ENCODE results near the gene ITGB6. TPM values are rescaled to one million over a fixed set of nuclear protein-coding genes. Genes with fewer than 3 reads are reported as not detected.
"Not testable (repeated sequence)": the region's sequence is repeated elsewhere in the genome, so short reads cannot be mapped to it uniquely, and the experiment has no call there.

The ITGB6 gene
- total RNA-seq, 1 donor: not detected

DNA sequence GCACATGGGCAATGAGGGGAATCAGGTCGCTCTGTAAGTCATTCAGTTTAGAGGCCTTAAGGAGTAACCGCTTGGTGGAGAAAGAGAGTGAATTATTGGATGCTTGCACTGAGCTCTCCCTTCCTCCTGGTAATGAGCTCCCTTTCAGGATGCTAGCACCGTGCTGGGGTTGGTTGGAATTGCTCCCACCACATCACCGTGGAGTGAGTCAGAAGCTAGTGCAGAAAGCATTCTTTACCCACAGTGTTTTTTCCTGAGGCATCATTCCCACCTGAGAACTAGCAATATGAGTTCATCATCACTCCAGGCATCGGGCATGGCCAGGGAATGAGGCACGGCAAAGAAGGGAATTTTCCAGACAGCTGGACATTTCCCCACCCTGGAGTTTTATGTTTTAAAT, 57.6 kb downstream of the ITGB6 start:
- Histone ChIP-seq H3K4me1 (ENCODE audit: insufficient read depth, low read length) (no peaks in the 10 kb centered on the region), H3K9me3 (ENCODE audit: low read depth, low read length) (no peaks in the 10 kb centered on the region), H3K27me3 (ENCODE audit: insufficient read depth, low read length) (no peaks in the 10 kb centered on the region), H3K4me3 (ENCODE audit: low read length) (no peak overlapping the region)

DNA sequence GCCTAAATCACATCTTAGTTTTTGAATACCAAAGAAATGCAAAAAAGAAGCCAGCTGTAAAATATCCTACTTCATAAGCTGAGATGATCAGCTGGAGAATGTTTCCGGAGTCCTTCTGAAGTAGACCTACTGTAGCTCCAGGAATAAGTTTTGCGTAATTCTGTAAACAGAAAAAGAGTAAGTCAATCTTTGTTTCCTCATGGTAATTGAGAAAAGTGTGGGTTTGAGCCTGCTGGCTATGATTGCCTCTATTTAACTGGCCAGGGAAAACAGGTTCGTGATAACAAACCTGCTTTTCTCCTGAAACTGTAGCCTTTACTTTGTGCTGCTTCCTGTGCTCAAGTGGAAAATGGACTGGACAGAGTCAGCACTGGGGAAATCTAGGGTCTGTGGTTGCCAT, 58.2 kb downstream of the ITGB6 start:
- Histone ChIP-seq H3K9me3 (ENCODE audit: low read depth, low read length) (no peaks in the 10 kb centered on the region), H3K27me3 (ENCODE audit: insufficient read depth, low read length) (no peaks in the 10 kb centered on the region), H3K4me1 (ENCODE audit: insufficient read depth, low read length) (no peaks in the 10 kb centered on the region), H3K4me3 (ENCODE audit: low read length) (no peak overlapping the region)

DNA sequence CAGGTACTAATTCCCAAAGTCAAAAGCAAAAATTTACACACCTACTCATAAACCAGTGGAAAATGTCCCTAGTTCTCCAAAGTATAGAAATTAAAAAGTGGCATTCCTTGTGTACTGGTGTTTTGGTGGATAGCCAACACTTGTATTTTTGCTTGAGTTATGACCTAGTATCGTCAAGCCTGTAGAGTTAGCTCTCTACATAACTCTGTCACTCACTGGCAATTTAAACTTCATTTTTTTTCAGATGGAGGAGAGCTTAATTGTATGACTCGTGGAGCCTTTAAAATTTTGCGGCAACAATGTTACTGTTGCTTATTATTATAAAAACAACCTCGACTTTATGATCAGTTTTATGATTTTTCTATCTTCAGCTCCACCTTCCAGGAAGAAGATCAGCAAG, 58.7 kb downstream of the ITGB6 start:
- Histone ChIP-seq H3K9me3 (ENCODE audit: low read depth, low read length) (no peaks in the 10 kb centered on the region), H3K4me1 (ENCODE audit: insufficient read depth, low read length) (no peaks in the 10 kb centered on the region), H3K4me3 (ENCODE audit: low read length) (no peak overlapping the region), H3K27me3 (ENCODE audit: insufficient read depth, low read length) (no peaks in the 10 kb centered on the region)

DNA sequence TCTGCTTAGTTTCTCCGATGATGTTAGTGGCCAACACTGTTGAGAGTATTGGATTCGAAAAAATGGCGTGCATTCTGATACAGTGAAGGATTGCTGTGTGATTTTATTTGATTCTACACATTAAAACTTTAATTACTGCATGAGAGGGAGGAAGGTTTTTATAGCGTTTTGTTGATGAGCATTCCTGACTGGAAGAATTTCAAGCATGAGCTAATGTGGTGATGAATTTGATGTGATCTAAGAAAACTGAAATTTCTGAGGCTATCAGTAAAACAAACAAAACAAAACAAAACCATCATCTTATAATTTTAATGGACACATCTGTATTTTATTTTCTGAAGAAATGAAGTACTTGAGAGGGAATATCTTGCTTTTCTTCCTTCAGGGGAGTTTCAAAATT, 59.6 kb downstream of the ITGB6 start:
- no peak overlapping the region for H3K4me3 ChIP-seq (ENCODE audit: low read length)
- H3K27me3 ChIP-seq (ENCODE audit: insufficient read depth, low read length): no peaks in the 10 kb centered on the region
- H3K4me1 ChIP-seq (ENCODE audit: insufficient read depth, low read length): no peaks in the 10 kb centered on the region
- no peaks in the 10 kb centered on the region for H3K9me3 ChIP-seq (ENCODE audit: low read depth, low read length)

- Histone ChIP-seq H3K4me3 (ENCODE audit: low read length) (no peak overlapping the region), H3K9me3 (ENCODE audit: low read depth, low read length) (no peaks in the 10 kb centered on the region), H3K27me3 (ENCODE audit: insufficient read depth, low read length) (no peaks in the 10 kb centered on the region), H3K4me1 (ENCODE audit: insufficient read depth, low read length) (no peaks in the 10 kb centered on the region)
These were observed 60.1 kb downstream of the ITGB6 start for GRCh38 chr2:160139991-160140390.

- no peaks in the 10 kb centered on the region for H3K27me3 ChIP-seq (ENCODE audit: insufficient read depth, low read length)
- no peak overlapping the region for H3K4me3 ChIP-seq (ENCODE audit: low read length)
- no peaks in the 10 kb centered on the region for H3K4me1 ChIP-seq (ENCODE audit: insufficient read depth, low read length)
- H3K9me3 ChIP-seq (ENCODE audit: low read depth, low read length): no peaks in the 10 kb centered on the region
These were observed 60.7 kb downstream of the ITGB6 start for GRCh38 chr2:160139350-160139749.

DNA sequence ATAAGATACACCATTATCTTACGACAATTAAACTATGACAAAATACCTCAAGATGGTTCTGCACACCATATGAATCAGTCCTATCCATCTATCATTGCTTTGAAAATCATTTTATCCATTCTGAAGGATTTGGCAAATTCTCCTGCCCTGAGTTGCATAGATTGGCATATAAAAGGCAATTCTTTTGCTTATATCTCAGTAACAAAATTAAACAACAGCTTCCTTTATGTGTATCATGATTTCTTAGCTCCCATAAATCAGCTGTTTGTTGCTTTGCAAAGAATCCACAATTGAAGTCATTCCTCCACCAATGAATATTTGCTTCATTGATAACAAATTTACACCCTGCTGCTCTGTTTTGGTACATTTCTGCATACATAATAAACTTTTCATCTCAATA, 61.7 kb downstream of the ITGB6 start:
- H3K4me3 ChIP-seq (ENCODE audit: low read length): no peak overlapping the region
- H3K4me1 ChIP-seq (ENCODE audit: insufficient read depth, low read length): no peaks in the 10 kb centered on the region
- H3K9me3 ChIP-seq (ENCODE audit: low read depth, low read length): no peaks in the 10 kb centered on the region

GRCh38 chr2:160137464-160137863, 62.6 kb downstream of the ITGB6 start:
- H3K4me1 ChIP-seq (ENCODE audit: insufficient read depth, low read length): no peaks in the 10 kb centered on the region
- H3K4me3 ChIP-seq (ENCODE audit: low read length): no peak overlapping the region
- H3K27me3 ChIP-seq (ENCODE audit: insufficient read depth, low read length): no peaks in the 10 kb centered on the region

More for the DNA sequence above, 61.7 kb downstream of the ITGB6 start:
- H3K27me3 ChIP-seq (ENCODE audit: insufficient read depth, low read length): no peaks in the 10 kb centered on the region

GRCh38 chr2:160132761-160133160, 67.3 kb downstream of the ITGB6 start:
- no peaks in the 10 kb centered on the region for H3K9me3 ChIP-seq (ENCODE audit: low read depth, low read length)
- no peaks in the 10 kb centered on the region for H3K27me3 ChIP-seq (ENCODE audit: insufficient read depth, low read length)
- H3K4me3 ChIP-seq (ENCODE audit: low read length): no peak overlapping the region
- no peaks in the 10 kb centered on the region for H3K4me1 ChIP-seq (ENCODE audit: insufficient read depth, low read length)

More at GRCh38 chr2:160137464-160137863, 62.6 kb downstream of the ITGB6 start:
- no peaks in the 10 kb centered on the region for H3K9me3 ChIP-seq (ENCODE audit: low read depth, low read length)

DNA sequence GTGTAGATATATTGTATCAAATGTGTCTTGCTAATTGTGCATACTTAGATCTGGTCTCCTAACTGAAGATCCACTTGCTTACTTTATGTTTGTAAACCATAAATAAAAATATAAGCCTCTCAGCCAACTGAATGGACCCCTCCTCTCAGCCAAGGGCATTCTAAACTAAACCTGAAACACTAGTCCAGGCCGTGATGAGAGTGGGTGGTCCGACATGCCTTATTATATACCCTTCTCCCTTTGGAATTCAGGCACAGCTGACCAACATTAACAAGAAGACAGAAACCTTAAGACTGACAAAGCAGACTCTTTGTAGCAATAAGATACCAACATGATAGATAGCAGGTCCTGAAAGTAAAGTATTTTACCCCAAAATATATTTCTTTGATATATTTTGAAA, 73.3 kb downstream of the ITGB6 start:
- no peaks in the 10 kb centered on the region for H3K27me3 ChIP-seq (ENCODE audit: insufficient read depth, low read length)
- no peak overlapping the region for H3K4me3 ChIP-seq (ENCODE audit: low read length)
- no peaks in the 10 kb centered on the region for H3K9me3 ChIP-seq (ENCODE audit: low read depth, low read length)
- no peaks in the 10 kb centered on the region for H3K4me1 ChIP-seq (ENCODE audit: insufficient read depth, low read length)

GRCh38 chr2:160126315-160126714, 73.8 kb downstream of the ITGB6 start:
- Histone ChIP-seq H3K4me3 (ENCODE audit: low read length) (no peak overlapping the region), H3K27me3 (ENCODE audit: insufficient read depth, low read length) (no peaks in the 10 kb centered on the region), H3K4me1 (ENCODE audit: insufficient read depth, low read length) (no peaks in the 10 kb centered on the region), H3K9me3 (ENCODE audit: low read depth, low read length) (no peaks in the 10 kb centered on the region)

DNA sequence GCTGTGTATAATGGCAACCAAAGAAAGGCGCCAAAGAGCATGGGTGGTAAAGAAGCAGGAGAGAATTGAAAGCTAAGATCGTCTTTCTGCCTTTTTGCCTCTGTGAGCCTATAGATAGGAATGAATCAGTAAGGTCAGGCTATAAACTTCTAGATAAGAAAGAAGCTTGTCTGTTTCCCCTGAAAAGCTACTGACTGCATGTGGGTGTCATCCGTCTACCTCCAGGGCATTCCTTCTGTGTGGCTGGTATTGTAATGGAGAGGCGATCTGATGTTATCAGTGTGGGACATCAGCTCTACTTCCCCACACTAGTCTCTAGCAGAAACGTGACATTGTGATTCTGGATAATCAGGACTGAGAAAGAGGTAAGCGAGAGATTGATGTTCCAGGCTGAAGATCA, 74.2 kb downstream of the ITGB6 start:
- H3K9me3 ChIP-seq (ENCODE audit: low read depth, low read length): no peaks in the 10 kb centered on the region
- no peaks in the 10 kb centered on the region for H3K4me1 ChIP-seq (ENCODE audit: insufficient read depth, low read length)

DNA sequence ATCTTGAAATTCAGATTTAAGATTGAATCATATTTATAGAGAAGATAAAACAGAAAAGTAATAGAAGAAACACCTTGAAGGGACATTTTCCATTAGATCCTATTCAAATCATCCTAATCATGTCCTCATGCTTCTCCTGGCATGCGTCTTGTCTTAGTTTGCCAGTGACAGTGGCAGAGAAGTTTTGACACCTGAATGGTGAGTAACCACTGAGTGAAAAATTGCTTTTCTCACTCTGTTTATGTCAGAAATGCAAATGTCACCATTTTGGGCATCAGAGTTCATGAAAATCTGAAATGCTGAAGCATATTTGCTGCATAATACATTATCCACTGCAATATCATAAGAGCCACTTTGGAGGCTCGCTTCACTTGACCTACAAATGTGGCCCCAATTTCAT, 74.7 kb downstream of the ITGB6 start:
- Histone ChIP-seq H3K4me1 (ENCODE audit: insufficient read depth, low read length) (no peaks in the 10 kb centered on the region), H3K9me3 (ENCODE audit: low read depth, low read length) (no peaks in the 10 kb centered on the region), H3K4me3 (ENCODE audit: low read length) (no peak overlapping the region), H3K27me3 (ENCODE audit: insufficient read depth, low read length) (no peaks in the 10 kb centered on the region)

More for the DNA sequence above, 74.2 kb downstream of the ITGB6 start:
- Histone ChIP-seq H3K4me3 (ENCODE audit: low read length) (no peak overlapping the region), H3K27me3 (ENCODE audit: insufficient read depth, low read length) (no peaks in the 10 kb centered on the region)

DNA sequence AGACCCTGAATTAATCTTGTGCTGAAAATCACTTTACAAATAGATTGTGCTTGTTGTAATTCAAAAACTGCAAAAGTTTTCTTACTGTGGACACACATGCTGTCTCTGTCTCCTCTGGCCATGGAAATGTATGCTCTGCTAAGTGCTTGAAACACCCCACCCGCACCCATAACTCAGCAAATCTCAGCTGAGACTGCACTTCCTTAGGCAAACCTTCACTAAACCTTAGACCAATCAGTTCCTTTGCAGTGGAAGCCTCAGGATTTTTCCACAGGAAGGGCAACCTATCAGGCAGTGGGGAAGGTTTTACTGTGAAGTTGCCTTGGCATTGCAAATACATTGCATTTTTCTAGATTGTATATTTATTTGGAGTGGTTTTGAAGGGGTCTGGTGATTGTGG, 75.5 kb downstream of the ITGB6 start:
- H3K4me3 ChIP-seq (ENCODE audit: low read length): no peak overlapping the region
- H3K9me3 ChIP-seq (ENCODE audit: low read depth, low read length): no peaks in the 10 kb centered on the region
- no peaks in the 10 kb centered on the region for H3K27me3 ChIP-seq (ENCODE audit: insufficient read depth, low read length)
- no peaks in the 10 kb centered on the region for H3K4me1 ChIP-seq (ENCODE audit: insufficient read depth, low read length)

GRCh38 chr2:160114721-160115120, 85.4 kb downstream of the ITGB6 start:
- H3K4me3 ChIP-seq (ENCODE audit: low read length); H3K27me3 ChIP-seq (ENCODE audit: insufficient read depth, low read length); H3K4me1 ChIP-seq (ENCODE audit: insufficient read depth, low read length); H3K9me3 ChIP-seq (ENCODE audit: low read depth, low read length): not testable (repeated sequence)

DNA sequence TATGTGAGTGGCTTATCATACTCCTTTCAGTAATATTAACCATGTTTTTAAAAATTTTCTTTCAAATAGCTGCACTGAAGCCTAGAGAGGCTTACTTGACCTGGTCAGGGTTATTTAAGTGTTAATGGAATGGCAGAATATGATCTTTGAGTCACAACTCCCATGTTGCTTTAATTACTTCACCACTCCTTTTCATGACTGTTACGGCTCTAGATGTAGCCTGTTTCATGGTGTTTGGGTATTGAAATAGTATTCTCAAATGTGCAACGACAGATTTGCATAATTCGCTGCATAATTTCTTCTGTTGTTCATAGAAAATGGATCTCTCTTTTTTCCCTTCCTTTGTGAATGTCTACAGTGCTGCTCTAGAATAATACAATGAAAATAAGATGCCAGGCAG, 86.1 kb downstream of the ITGB6 start:
- H3K9me3 ChIP-seq (ENCODE audit: low read depth, low read length): no peaks in the 10 kb centered on the region
- H3K4me1 ChIP-seq (ENCODE audit: insufficient read depth, low read length): no peaks in the 10 kb centered on the region
- H3K27me3 ChIP-seq (ENCODE audit: insufficient read depth, low read length): no peaks in the 10 kb centered on the region
- H3K4me3 ChIP-seq (ENCODE audit: low read length): no peak overlapping the region

Data from mononuclear cell (primary cell).